ENCODE data around the gene THSD4. TPM values are rescaled to one million over a fixed set of nuclear protein-coding genes. Genes with fewer than 3 reads are reported as not detected.

Gene THSD4
- total and polyA plus RNA-seq, 9 of the 15 experiments (the other 6 are each of a cell fraction or from before 2014, with no cell fraction given): 0.04 TPM; not detected in 5

DNA sequence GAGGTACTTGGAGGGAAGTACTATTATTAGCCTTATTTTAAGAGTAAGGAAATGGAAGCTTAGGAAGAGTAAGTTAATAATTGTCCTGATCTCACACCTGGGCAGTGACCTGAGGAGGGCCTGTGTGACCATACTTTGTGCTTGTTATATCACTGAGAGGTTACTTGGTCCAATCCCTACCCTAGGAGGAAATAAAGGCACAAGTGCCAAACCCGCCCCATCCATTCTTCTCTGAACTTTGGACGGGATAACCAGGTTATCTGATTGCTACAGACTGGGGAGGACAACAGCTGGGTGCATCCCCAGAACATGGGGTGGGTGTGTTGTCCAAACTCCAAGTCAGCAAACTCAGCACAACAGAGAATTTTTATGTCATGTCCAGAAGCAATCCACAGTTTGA lies 617.4 kb downstream of the THSD4 start:
- Histone ChIP-seq H3K27me3 (ENCODE audit: control insufficient read depth in 2 of 2, insufficient read depth in 2 of 2, low read length in 2 of 2) (peaks cover 3 to 5% of the 10 kb centered on the region in 2 experiments; a peak in 3 of 5 replicates), H4K20me1 (replicated peaks; ENCODE audit: control insufficient read depth, insufficient read depth, low read length) (no peaks in the 10 kb centered on the region; the same call in 1 of the 2 replicates), H3K4me3 (no peak overlapping the region), H3K4me1 (replicated peaks in 1 of 2; ENCODE audit: control insufficient read depth in 2 of 2, insufficient read depth in 2 of 2, low read length in 2 of 2) (no peaks in the 10 kb centered on the region), H3K4me2 (ENCODE audit: insufficient read depth, low read length) (no peak overlapping the region), H3K9ac (ENCODE audit: insufficient read depth in 1 of 2, low read depth in 2 of 2, low read length in 2 of 2) (no peak overlapping the region), H3K9me1 (ENCODE audit: control insufficient read depth, insufficient read depth, low read length) (no peaks in the 10 kb centered on the region), H2AFZ (ENCODE audit: low read depth, low read length) (no peak overlapping the region), H3K9me3 (replicated peaks; ENCODE audit: control insufficient read depth, insufficient read depth, low read depth, low read length) (no peaks in the 10 kb centered on the region), H3K79me2 (ENCODE audit: control insufficient read depth, insufficient read depth, low read length) (no peaks in the 10 kb centered on the region), H3K27ac (ENCODE audit: extremely low read depth, low read depth, low read length) (no peak overlapping the region), H3K36me3 (ENCODE audit: control insufficient read depth, insufficient read depth, low read length) (no peaks in the 10 kb centered on the region)
- TF ChIP-seq HDAC6 (IDR thresholded peaks at IDR 0.05; ENCODE audit: low read depth, low read length): no peak
- TF ChIP-seq RFX1 (IDR thresholded peaks at IDR 0.05): no peak
- TF ChIP-seq LARP7 (IDR thresholded peaks at IDR 0.05): no peak
- in situ Hi-C loops (cut with MboI): loop anchor here (25.0 kb wide), 1 partner anchor 770 kb away; no protein-coding TSS in a partner anchor
- ChIA-PET POLR2A (no interaction called here), CTCF (ENCODE audit: low intra/inter-chr PET ratio) (no interaction called here)
- 3% methylated on average over 2 of the region's 2 CpGs for WGBS (ENCODE audit: insufficient coverage, low coverage, missing lambda C conversion rate)
- FAIRE-seq (no peak), ATAC-seq (no peak), DNase-seq (ENCODE audit: extremely low read depth in 1 of 4, low spot score in 3 of 4) (no peak)
- intact Hi-C loops (cut with micrococcal nuclease): no loop called here
- no TSS peak for BruUV-seq (replicated peaks)

DNA sequence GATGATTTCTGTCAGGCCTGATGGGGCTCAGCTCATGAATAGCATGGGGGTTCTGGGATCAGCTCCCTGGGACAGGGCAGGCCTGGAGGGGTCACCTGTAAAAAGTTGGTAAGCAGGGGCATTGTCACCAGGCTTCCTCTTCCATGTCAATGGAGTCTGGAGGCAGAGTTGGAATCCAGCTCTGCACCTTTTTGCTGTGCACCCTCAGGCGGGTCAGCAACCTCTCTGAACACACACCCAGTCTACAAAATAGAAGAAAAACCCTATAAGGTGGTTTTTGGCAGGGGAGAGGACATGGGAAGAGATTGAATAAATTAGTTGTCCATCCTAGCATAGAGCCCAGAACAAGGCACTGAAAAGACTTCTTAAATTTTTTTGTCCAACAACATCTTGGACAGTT lies 617.9 kb downstream of the THSD4 start:
- in situ Hi-C loops (cut with MboI): loop anchor here (25.0 kb wide), 1 partner anchor 771 kb away; no protein-coding TSS in a partner anchor
- POLR2A ChIA-PET: no interaction called here
- TF ChIP-seq ETS2 (tag; IDR thresholded peaks at IDR 0.05; ENCODE audit: borderline replicate concordance, poor library complexity, severe bottlenecking): no peak
- TF ChIP-seq STAG1 (CRISPR knock-in tag; IDR thresholded peaks at IDR 0.05; ENCODE audit: borderline replicate concordance): no peak
- peak; percentile 32 for TF ChIP-seq ZFP36 (IDR thresholded peaks at IDR 0.05; ENCODE audit: low read depth, low read length, partially characterized antibody)
- no peak for TF ChIP-seq BCL6 (CRISPR knock-in tag; IDR thresholded peaks at IDR 0.05)
- 0% methylated on average over 1 of the region's 1 CpG for WGBS (ENCODE audit: insufficient coverage, low coverage, missing lambda C conversion rate)
- Histone ChIP-seq H3K4me2 (ENCODE audit: insufficient read depth, low read length) (no peak overlapping the region), H3K9ac (ENCODE audit: insufficient read depth in 1 of 2, low read depth in 2 of 2, low read length in 2 of 2) (no peak overlapping the region), H3K36me3 (ENCODE audit: control insufficient read depth, insufficient read depth, low read length) (no peaks in the 10 kb centered on the region), H3K9me3 (replicated peaks; ENCODE audit: control insufficient read depth, insufficient read depth, low read depth, low read length) (no peaks in the 10 kb centered on the region), H2AFZ (ENCODE audit: low read depth, low read length) (no peak overlapping the region), H3K4me1 (replicated peaks in 1 of 2; ENCODE audit: control insufficient read depth in 2 of 2, insufficient read depth in 2 of 2, low read length in 2 of 2) (no peaks in the 10 kb centered on the region), H4K20me1 (replicated peaks; ENCODE audit: control insufficient read depth, insufficient read depth, low read length) (no peaks in the 10 kb centered on the region; the same call in 1 of the 2 replicates), H3K4me3 (no peak overlapping the region), H3K79me2 (ENCODE audit: control insufficient read depth, insufficient read depth, low read length) (no peaks in the 10 kb centered on the region), H3K9me1 (ENCODE audit: control insufficient read depth, insufficient read depth, low read length) (no peaks in the 10 kb centered on the region), H3K27me3 (ENCODE audit: control insufficient read depth in 2 of 2, insufficient read depth in 2 of 2, low read length in 2 of 2) (peaks cover 7% of the 10 kb centered on the region in 2 experiments; a peak in 3 of 5 replicates), H3K27ac (ENCODE audit: extremely low read depth, low read depth, low read length) (no peak overlapping the region)
- no TSS peak for BruUV-seq (replicated peaks)
- DNase-seq (ENCODE audit: extremely low read depth in 1 of 4, low spot score in 3 of 4) (no peak), ATAC-seq (no peak), FAIRE-seq (no peak)
- intact Hi-C loops (cut with micrococcal nuclease): no loop called here
- CTCF ChIA-PET (ENCODE audit: low intra/inter-chr PET ratio): no interaction called here
